ENCODE data around the gene TTC33. TPM values are rescaled to one million over a fixed set of nuclear protein-coding genes. Genes with fewer than 3 reads are reported as not detected.

TTC33 gene
- total RNA-seq, 6 experiments from 2014 or later = 5.6 to 9.2 (median 7.0) TPM

DNA sequence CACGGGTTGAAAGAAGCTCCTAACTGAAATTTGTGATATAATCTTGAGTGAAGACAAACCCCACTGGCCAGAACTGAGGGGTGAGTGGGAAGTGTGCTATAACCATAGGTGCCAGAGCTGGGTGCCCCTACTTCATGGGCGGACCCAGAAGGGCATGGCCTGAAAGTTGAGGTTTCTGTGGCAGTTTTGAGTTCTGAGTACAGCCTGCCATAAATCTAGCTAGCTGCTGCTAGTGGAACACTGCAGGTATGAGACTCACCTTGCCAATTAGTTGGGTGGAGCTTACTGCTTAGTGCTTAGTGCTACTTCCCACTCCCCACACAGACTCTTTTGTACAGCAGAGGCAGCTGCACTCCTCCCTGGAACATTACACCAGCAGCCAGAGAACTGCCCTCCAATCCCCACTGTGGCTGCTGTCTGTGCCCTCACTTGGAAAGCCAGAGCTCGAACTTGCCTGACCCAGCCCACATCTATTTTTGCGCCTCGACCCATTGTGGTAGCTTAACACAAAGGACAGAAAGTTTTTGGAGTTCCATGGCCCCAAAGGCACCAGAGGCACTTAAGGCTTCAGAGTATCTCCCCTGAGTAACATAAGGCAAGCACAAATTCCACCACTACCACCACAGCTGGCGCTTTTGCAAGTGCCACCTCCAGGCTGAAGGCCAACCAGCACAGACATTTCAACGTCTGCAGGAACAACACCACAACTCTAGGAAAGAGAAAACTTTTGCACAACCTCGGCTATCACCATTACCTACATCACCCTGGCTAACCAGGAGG is 103.1 kb downstream of the TTC33 start:
- H3K9me3 ChIP-seq = no peaks in the 10 kb centered on the region
- H3K27ac ChIP-seq = no peak overlapping the region
- H3K4me3 ChIP-seq = no peak overlapping the region
- intact Hi-C loops (cut with DNase I) = no loop called here
- DNase-seq = no peak
- WGBS (ENCODE audit: insufficient coverage, low coverage, low lambda C conversion rate, missing lambda C conversion rate) = 59% methylated on average over 4 of the region's 8 CpGs
- no peaks in the 10 kb centered on the region for H3K4me1 ChIP-seq
- H3K36me3 ChIP-seq = no peaks in the 10 kb centered on the region
- no peaks in the 10 kb centered on the region for H3K27me3 ChIP-seq
- ATAC-seq = no peak
- TF ChIP-seq POLR2A (IDR thresholded peaks at IDR 0.05) = no peak
- TF ChIP-seq, protein P1, sequence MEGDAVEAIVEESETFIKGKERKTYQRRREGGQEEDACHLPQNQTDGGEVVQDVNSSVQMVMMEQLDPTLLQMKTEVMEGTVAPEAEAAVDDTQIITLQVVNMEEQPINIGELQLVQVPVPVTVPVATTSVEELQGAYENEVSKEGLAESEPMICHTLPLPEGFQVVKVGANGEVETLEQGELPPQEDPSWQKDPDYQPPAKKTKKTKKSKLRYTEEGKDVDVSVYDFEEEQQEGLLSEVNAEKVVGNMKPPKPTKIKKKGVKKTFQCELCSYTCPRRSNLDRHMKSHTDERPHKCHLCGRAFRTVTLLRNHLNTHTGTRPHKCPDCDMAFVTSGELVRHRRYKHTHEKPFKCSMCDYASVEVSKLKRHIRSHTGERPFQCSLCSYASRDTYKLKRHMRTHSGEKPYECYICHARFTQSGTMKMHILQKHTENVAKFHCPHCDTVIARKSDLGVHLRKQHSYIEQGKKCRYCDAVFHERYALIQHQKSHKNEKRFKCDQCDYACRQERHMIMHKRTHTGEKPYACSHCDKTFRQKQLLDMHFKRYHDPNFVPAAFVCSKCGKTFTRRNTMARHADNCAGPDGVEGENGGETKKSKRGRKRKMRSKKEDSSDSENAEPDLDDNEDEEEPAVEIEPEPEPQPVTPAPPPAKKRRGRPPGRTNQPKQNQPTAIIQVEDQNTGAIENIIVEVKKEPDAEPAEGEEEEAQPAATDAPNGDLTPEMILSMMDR (IDR thresholded peaks at IDR 0.05) = no peak

- Histone ChIP-seq H3K27me3 (no peaks in the 10 kb centered on the region), H3K4me1 (no peaks in the 10 kb centered on the region), H3K9me3 (no peaks in the 10 kb centered on the region), H3K27ac (no peak overlapping the region), H3K36me3 (no peaks in the 10 kb centered on the region), H3K4me3 (no peak overlapping the region)
- DNase-seq (no peak), ATAC-seq (no peak)
- intact Hi-C loops (cut with DNase I) = no loop called here
- 90% methylated on average over 3 of the region's 3 CpGs for WGBS (ENCODE audit: insufficient coverage, low coverage, low lambda C conversion rate, missing lambda C conversion rate)
- TF ChIP-seq POLR2A (IDR thresholded peaks at IDR 0.05) = no peak
- TF ChIP-seq, protein P1 (IDR thresholded peaks at IDR 0.05) = no peak
Observed at GRCh38 chr5:40651201-40651600, 104.6 kb downstream of the TTC33 start.

DNA sequence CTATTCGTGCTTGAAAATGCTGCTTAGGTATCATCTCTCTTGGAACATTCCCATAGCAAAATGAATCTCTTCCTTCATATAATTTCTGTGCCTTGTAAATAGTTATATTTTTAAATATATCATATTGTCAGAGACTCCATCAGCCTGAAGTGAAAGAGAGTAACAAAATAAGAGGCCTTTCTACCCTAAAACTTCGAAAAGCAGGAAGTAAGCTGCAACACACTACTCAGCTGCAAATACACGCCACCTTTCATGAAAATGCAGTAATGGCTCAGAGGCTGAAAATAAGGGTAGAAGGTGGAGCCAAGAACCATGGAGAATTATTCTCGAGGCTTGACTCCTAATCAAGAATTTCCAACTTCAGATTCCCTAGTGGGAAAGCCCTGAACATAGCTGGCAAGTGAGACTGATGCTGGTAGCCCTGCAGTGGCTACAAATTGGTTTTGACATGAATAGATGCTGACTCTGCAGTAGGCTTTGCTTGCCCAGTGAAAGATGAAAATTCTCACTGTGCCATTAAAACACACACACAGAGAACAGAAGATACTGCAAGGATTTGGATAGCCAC is 106.2 kb downstream of the TTC33 start:
- Histone ChIP-seq H3K36me3 (no peaks in the 10 kb centered on the region), H3K27ac (no peak overlapping the region), H3K27me3 (no peaks in the 10 kb centered on the region), H3K9me3 (no peaks in the 10 kb centered on the region), H3K4me3 (no peak overlapping the region), H3K4me1 (no peaks in the 10 kb centered on the region)
- intact Hi-C loops (cut with DNase I) = no loop called here
- 51% methylated on average over 4 of the region's 4 CpGs for WGBS (ENCODE audit: insufficient coverage, low coverage, low lambda C conversion rate, missing lambda C conversion rate)
- peak in 1 of 4 donors; percentile 23 for ATAC-seq
- TF ChIP-seq, protein P1 (IDR thresholded peaks at IDR 0.05) = no peak
- no peak for TF ChIP-seq POLR2A (IDR thresholded peaks at IDR 0.05)
- no peak for DNase-seq

DNA sequence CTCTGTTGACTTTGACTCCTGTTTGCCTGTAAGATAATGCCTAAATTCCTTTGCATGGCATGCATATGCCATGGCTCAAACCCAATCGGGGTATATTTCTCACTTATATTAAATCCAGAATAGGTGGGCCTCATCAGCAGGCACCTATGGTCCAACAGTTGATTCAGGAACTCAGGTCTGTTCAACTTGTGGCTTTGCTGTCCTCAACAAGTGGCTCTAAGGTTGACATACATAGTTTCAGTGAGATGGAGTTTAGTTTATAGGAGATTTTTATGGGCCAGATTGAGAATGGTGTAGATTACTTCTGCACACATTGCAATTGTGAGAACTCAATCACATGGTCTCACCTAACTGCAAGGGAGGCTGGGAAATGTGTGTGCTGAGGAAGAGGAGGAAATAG is 107.6 kb downstream of the TTC33 start:
- ATAC-seq (no peak), DNase-seq (no peak)
- TF ChIP-seq POLR2A (IDR thresholded peaks at IDR 0.05) = no peak
- TF ChIP-seq, protein P1 (IDR thresholded peaks at IDR 0.05) = no peak
- Histone ChIP-seq H3K9me3 (no peaks in the 10 kb centered on the region), H3K27ac (no peak overlapping the region), H3K4me3 (no peak overlapping the region), H3K4me1 (no peaks in the 10 kb centered on the region), H3K27me3 (no peaks in the 10 kb centered on the region), H3K36me3 (no peaks in the 10 kb centered on the region)
- intact Hi-C loops (cut with DNase I) = no loop called here
- 33% methylated on average over 1 of the region's 1 CpG for WGBS (ENCODE audit: insufficient coverage, low coverage, low lambda C conversion rate, missing lambda C conversion rate)

Measured in right lobe of liver (tissue), 6 donors.